GM12878 (cell line): ENCODE data around the gene GNG12. TPM values are rescaled to one million over a fixed set of nuclear protein-coding genes. Genes with fewer than 3 reads are reported as not detected.

Experiments
- BCL11A ChIP-seq: IDR thresholded peaks from 2 replicates; pipeline ENCODE4 v1.6.1; 2011; ENCODE audit warnings: low read depth, low read length
- BRCA1 ChIP-seq: IDR thresholded peaks from 2 replicates; pipeline ENCODE4 v1.6.1; 2011; ENCODE audit warnings: low read depth, low read length, improper control_type of control experiment
- FOXK2 ChIP-seq: fragments of 450-650 bp; IDR thresholded peaks from 2 replicates; pipeline ENCODE4 v1.6.1; 2017; ENCODE audit warnings: mild to moderate bottlenecking, moderate library complexity
- HSF1 ChIP-seq: fragments of 150-350 bp; IDR thresholded peaks from 2 replicates; pipeline ENCODE4 v1.6.1; 2014; ENCODE audit warnings: mild to moderate bottlenecking, low read depth, low read length
- IKZF2 ChIP-seq, 2 experiments: fragments of 450-650 bp; IDR thresholded peaks; 2 replicates each; pipeline ENCODE4 v1.6.1; 2017; ENCODE audit warnings: mild to moderate bottlenecking in 2 of 2, moderate library complexity in 2 of 2
- JUND ChIP-seq: IDR thresholded peaks from 2 replicates; pipeline ENCODE4 v1.6.1; 2012; ENCODE audit warnings: low read depth, mild to moderate bottlenecking, low read length, improper control_type of control experiment, moderate library complexity
- PML ChIP-seq: IDR thresholded peaks from 2 replicates; pipeline ENCODE4 v1.6.1; 2012; ENCODE audit warnings: low read length, inconsistent platforms
- SMAD5 ChIP-seq: IDR thresholded peaks from 2 replicates; pipeline ENCODE4 v1.6.1; 2016; ENCODE audit warnings: antibody characterized with exemption, low read depth
- polyA plus RNA-seq, 11 experiments: library from polyadenylated mRNA; depleted of rRNA in 4 of 11; unstranded in 6 of 11; stranded (reverse) in 5 of 11; fragments of >200 nt; fragmentation: Nextera tagmentation in 4 of 11; fragmentation: Illumina TruSeq in 1 of 11; extraction: Ambion mirVana in 4 of 11; extraction: Trizol in 1 of 11; gene quantifications; 1 replicate in 1 of 11; 2 replicates in 10 of 11; pipeline versions ENCODE4 v1.2.1 to v1.2.3, GENCODE V29; 2011 to 2016; ENCODE audit warnings: inconsistent platforms in 2 of 11, missing spikeins in 2 of 11, low read depth in 1 of 11
- total RNA-seq, 4 experiments: library from RNA; depleted of rRNA in 3 of 4; stranded (reverse); fragments of >200 nt in 3 of 4; fragmentation: Illumina TruSeq in 1 of 4; extraction: Trizol in 1 of 4; gene quantifications; 2 replicates each; pipeline versions ENCODE4 v1.2.1 to v1.2.3, GENCODE V29; 2013 to 2021
- TF ChIP-seq, protein P1 (sequence below): fragments of 450-650 bp; formaldehyde crosslinking; IDR thresholded peaks from 2 replicates; pipeline ENCODE4 v1.4.0; 2020; ENCODE audit warnings: mild to moderate bottlenecking, moderate library complexity

The GNG12 gene
- total and polyA plus RNA-seq, 10 of the 15 experiments (the other 5 are each of a cell fraction or from before 2014, with no cell fraction given), result 0.22 to 32.8 (median 0.35) TPM

DNA sequence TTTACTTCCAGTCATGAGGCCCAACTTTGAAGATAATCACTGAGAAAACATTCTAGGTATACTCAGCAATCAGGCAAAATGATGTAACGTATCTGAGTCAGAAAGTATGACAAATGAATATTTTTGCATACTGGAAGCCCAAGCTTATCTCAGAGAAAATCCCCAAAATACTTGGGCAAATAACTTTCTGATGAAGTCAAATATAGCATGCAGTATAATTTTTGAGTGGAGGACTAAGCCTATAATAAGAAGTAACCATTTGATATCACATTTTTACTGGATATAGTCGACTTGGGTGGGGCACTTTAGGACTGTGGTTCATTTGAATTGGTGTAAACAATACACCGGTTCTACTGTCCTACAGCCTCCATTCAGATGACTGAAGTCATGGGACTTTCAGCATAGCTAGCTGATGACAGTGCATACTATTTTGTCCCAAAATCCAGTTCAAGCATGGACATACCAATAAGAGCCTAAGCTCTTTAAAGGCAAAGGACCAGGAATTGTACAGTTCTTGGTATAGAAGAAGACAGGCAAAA lies 150.5 kb downstream of the GNG12 start (continued):
- TF ChIP-seq, protein P1, sequence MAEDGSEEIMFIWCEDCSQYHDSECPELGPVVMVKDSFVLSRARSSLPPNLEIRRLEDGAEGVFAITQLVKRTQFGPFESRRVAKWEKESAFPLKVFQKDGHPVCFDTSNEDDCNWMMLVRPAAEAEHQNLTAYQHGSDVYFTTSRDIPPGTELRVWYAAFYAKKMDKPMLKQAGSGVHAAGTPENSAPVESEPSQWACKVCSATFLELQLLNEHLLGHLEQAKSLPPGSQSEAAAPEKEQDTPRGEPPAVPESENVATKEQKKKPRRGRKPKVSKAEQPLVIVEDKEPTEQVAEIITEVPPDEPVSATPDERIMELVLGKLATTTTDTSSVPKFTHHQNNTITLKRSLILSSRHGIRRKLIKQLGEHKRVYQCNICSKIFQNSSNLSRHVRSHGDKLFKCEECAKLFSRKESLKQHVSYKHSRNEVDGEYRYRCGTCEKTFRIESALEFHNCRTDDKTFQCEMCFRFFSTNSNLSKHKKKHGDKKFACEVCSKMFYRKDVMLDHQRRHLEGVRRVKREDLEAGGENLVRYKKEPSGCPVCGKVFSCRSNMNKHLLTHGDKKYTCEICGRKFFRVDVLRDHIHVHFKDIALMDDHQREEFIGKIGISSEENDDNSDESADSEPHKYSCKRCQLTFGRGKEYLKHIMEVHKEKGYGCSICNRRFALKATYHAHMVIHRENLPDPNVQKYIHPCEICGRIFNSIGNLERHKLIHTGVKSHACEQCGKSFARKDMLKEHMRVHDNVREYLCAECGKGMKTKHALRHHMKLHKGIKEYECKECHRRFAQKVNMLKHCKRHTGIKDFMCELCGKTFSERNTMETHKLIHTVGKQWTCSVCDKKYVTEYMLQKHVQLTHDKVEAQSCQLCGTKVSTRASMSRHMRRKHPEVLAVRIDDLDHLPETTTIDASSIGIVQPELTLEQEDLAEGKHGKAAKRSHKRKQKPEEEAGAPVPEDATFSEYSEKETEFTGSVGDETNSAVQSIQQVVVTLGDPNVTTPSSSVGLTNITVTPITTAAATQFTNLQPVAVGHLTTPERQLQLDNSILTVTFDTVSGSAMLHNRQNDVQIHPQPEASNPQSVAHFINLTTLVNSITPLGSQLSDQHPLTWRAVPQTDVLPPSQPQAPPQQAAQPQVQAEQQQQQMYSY, result no peak
- TF ChIP-seq FOXK2, result no peak
- no peak for TF ChIP-seq BRCA1
- no peak for TF ChIP-seq JUND
- TF ChIP-seq SMAD5, result no peak
- TF ChIP-seq IKZF2 (IDR thresholded peaks at IDR 0.05), result no peak
- no peak for TF ChIP-seq PML
- TF ChIP-seq HSF1, result no peak
- no peak for TF ChIP-seq BCL11A
